KMS-11 (cell line): Measurements from ENCODE around the gene FAM163A.
A peak's percentile ranks its signal among the peaks of the same experiment; 100 is the strongest.

Experiments
- H2AFZ ChIP-seq: fragments of 200-600 bp; sonication (generic); 2 replicates; pipeline ENCODE4 v1.6.1; 2016; ENCODE audit warnings: antibody characterized with exemption, mixed run types, low read depth
- H3K27ac ChIP-seq: fragments of 200-600 bp; sonication (generic); 2 replicates; pipeline ENCODE4 v1.6.1; 2016; ENCODE audit warnings: mild to moderate bottlenecking, mixed run types
- H3K27me3 ChIP-seq: fragments of 200-600 bp; sonication (generic); 2 replicates; pipeline ENCODE4 v1.6.1; 2017; ENCODE audit warnings: mild to moderate bottlenecking, low read depth, mixed run types, moderate library complexity; ENCODE audit not compliant: insufficient read depth
- H3K36me3 ChIP-seq: fragments of 200-600 bp; sonication (generic); 2 replicates; pipeline ENCODE4 v1.6.1; 2017; ENCODE audit warnings: mild to moderate bottlenecking, mixed run types; ENCODE audit not compliant: insufficient read depth
- H3K4me1 ChIP-seq: fragments of 200-600 bp; sonication (generic); 2 replicates; pipeline ENCODE4 v1.6.1; 2016; ENCODE audit warnings: mild to moderate bottlenecking, low read depth, mixed run types; ENCODE audit not compliant: poor library complexity, severe bottlenecking
- H3K4me2 ChIP-seq: fragments of 200-600 bp; sonication (generic); 2 replicates; pipeline ENCODE4 v1.7.0; 2016; ENCODE audit warnings: mild to moderate bottlenecking, mixed run types
- H3K4me3 ChIP-seq: fragments of 200-600 bp; sonication (generic); IDR thresholded peaks from 2 replicates; pipeline ENCODE4 v1.6.1; 2017; ENCODE audit warnings: low read depth, low read length, mixed read lengths; ENCODE audit not compliant: insufficient read depth
- H3K79me2 ChIP-seq: fragments of 200-600 bp; sonication (generic); 2 replicates; pipeline ENCODE4 v1.6.1; 2016; ENCODE audit warnings: low read depth, mixed run types; ENCODE audit not compliant: insufficient read depth
- H3K9ac ChIP-seq: fragments of 200-600 bp; sonication (generic); 2 replicates; pipeline ENCODE4 v1.6.1; 2016; ENCODE audit warnings: mild to moderate bottlenecking, mixed run types
- H4K20me1 ChIP-seq: fragments of 200-600 bp; sonication (generic); 2 replicates; pipeline ENCODE4 v1.6.1; 2016; ENCODE audit warnings: mild to moderate bottlenecking, mixed run types; ENCODE audit not compliant: insufficient read depth
- CTCF ChIP-seq: fragments of 200-600 bp; sonication (generic); conservative IDR thresholded peaks from 2 replicates; pipeline ENCODE4 v1.6.1; 2017; ENCODE audit warnings: low read depth, mild to moderate bottlenecking, antibody characterized with exemption, low read length, moderate library complexity, mixed read lengths

The FAM163A gene

GRCh38 chr1:179808503-179808902 lies 65.4 kb downstream of the FAM163A start:
- H3K27ac ChIP-seq, result no peak overlapping the region
- no peak overlapping the region for H3K4me3 ChIP-seq
- no peak for TF ChIP-seq CTCF
- H2AFZ ChIP-seq, result no peak overlapping the region
- no peaks in the 10 kb centered on the region for H4K20me1 ChIP-seq
- no peaks in the 10 kb centered on the region for H3K36me3 ChIP-seq
- no peaks in the 10 kb centered on the region for H3K4me1 ChIP-seq
- no peak overlapping the region for H3K9ac ChIP-seq
- no peaks in the 10 kb centered on the region for H3K79me2 ChIP-seq
- no peak overlapping the region for H3K4me2 ChIP-seq
- H3K27me3 ChIP-seq, result no peaks in the 10 kb centered on the region

GRCh38 chr1:179809506-179810366 lies 66.6 kb downstream of the FAM163A start:
- Histone ChIP-seq H3K27me3 (no peaks in the 10 kb centered on the region), H3K4me1 (no peaks in the 10 kb centered on the region), H4K20me1 (no peaks in the 10 kb centered on the region), H3K4me3 (no peak overlapping the region), H3K27ac (no peak overlapping the region), H3K79me2 (no peaks in the 10 kb centered on the region), H3K4me2 (no peak overlapping the region; the same call in 1 of the 2 replicates), H2AFZ (peak overlapping the region; percentile 34), H3K9ac (no peak overlapping the region), H3K36me3 (no peaks in the 10 kb centered on the region)
- TF ChIP-seq CTCF, result peak; percentile 99

- no peak for TF ChIP-seq CTCF
- Histone ChIP-seq H3K4me1 (peaks cover 1% of the 10 kb centered on the region), H3K4me2 (no peak overlapping the region), H3K27ac (no peak overlapping the region), H3K9ac (no peak overlapping the region), H3K36me3 (no peaks in the 10 kb centered on the region), H3K27me3 (no peaks in the 10 kb centered on the region), H4K20me1 (no peaks in the 10 kb centered on the region), H3K4me3 (no peak overlapping the region), H2AFZ (no peak overlapping the region), H3K79me2 (no peaks in the 10 kb centered on the region)
These were observed 67.2 kb downstream of the FAM163A start for GRCh38 chr1:179810367-179810715.

- Histone ChIP-seq H3K36me3 (no peaks in the 10 kb centered on the region), H3K4me3 (no peak overlapping the region), H3K4me1 (peaks cover 5% of the 10 kb centered on the region), H3K27me3 (no peaks in the 10 kb centered on the region), H2AFZ (no peak overlapping the region), H3K27ac (no peak overlapping the region), H3K9ac (no peak overlapping the region), H3K79me2 (no peaks in the 10 kb centered on the region), H3K4me2 (no peak overlapping the region), H4K20me1 (no peaks in the 10 kb centered on the region)
- TF ChIP-seq CTCF, result no peak
These were observed 69.6 kb downstream of the FAM163A start for GRCh38 chr1:179812501-179813292.
